B cell (primary cell): ENCODE measurements around the gene PSMG3. TPM values are rescaled to one million over a fixed set of nuclear protein-coding genes. Genes with fewer than 3 reads are reported as not detected.

Experiments
- ATAC-seq: fragments of 200-7000 bp; cut with Tn5 transposase; one replicate; pipeline ENCODE4 v1.10.0; 2021; ENCODE audit warnings: low read depth, mild to moderate bottlenecking, moderate number of reproducible peaks, moderate library complexity
- CTCF ChIA-PET: fragments of 350-600 bp; sonication (Branson Sonifier 250); formaldehyde crosslinking; loops from one replicate; lab custom pipeline; 2021; ENCODE audit warnings: antibody characterized with exemption, inconsistent platforms; lab: Charles Lee
- POLR2A ChIA-PET: fragments of 350-600 bp; sonication (Branson Sonifier 250); formaldehyde crosslinking; loops from one replicate; lab custom pipeline; 2021; ENCODE audit warnings: antibody characterized with exemption; lab: Charles Lee
- DNase-seq: peaks from one replicate; pipeline ENCODE4 v3.0.0; 2013
- H2AFZ ChIP-seq: 2 replicates; pipeline ENCODE4 v1.6.1; 2012; ENCODE audit warnings: mild to moderate bottlenecking, low read depth, low read length; ENCODE audit not compliant: insufficient read depth, poor library complexity, severe bottlenecking
- H3K27ac ChIP-seq, 2 donors: 1 replicate in 1 of 2; 2 replicates in 1 of 2; pipeline ENCODE4 v1.5.1; 2012 to 2013; ENCODE audit warnings: low read length in 2 of 2, mild to moderate bottlenecking in 2 of 2, moderate library complexity in 1 of 2
- H3K27me3 ChIP-seq, 4 experiments: fragments of 200-600 bp in 1 of 4; sonication (generic) in 1 of 4; replicated peaks in 1 of 4; 1 replicate in 2 of 4; 2 replicates in 2 of 4; pipeline versions ENCODE4 v1.6.1 to v1.7.0; 2013 to 2016; ENCODE audit warnings: low read length in 3 of 4, mild to moderate bottlenecking in 2 of 4, mixed read lengths in 1 of 4, moderate library complexity in 1 of 4; ENCODE audit not compliant: insufficient read depth in 4 of 4, control insufficient read depth in 3 of 4; ENCODE audit errors: control extremely low read depth in 1 of 4
- H3K36me3 ChIP-seq, 2 experiments: replicated peaks in 1 of 2; 1 replicate in 1 of 2; 2 replicates in 1 of 2; pipeline versions ENCODE4 v1.6.1 to v1.7.1; 2013; ENCODE audit warnings: low read length in 1 of 2; ENCODE audit not compliant: insufficient read depth in 2 of 2, control insufficient read depth in 1 of 2; ENCODE audit errors: control extremely low read depth in 1 of 2, extremely low read depth in 1 of 2
- H3K4me1 ChIP-seq, 2 donors: fragments of 200-600 bp in 1 of 2; sonication (generic) in 1 of 2; 1 replicate in 1 of 2; 2 replicates in 1 of 2; pipeline versions ENCODE4 v1.5.1 to v1.6.1; 2013 to 2017; ENCODE audit warnings: low read length in 2 of 2; ENCODE audit not compliant: control insufficient read depth in 2 of 2, insufficient read depth in 2 of 2
- H3K4me2 ChIP-seq: replicated peaks from 2 replicates; pipeline ENCODE3; 2012; ENCODE audit warnings: mild to moderate bottlenecking, low read depth, low read length; ENCODE audit not compliant: poor library complexity, severe bottlenecking
- H3K4me3 ChIP-seq, 5 experiments: fragments of 200-600 bp in 1 of 5; sonication (generic) in 1 of 5; 1 replicate in 3 of 5; 2 replicates in 2 of 5; pipeline versions ENCODE4 v1.5.1 to v1.7.0; 2011 to 2016; ENCODE audit warnings: low read length in 4 of 5, mild to moderate bottlenecking in 4 of 5, low read depth in 2 of 5, control low read depth in 1 of 5, moderate library complexity in 1 of 5; ENCODE audit not compliant: insufficient read depth in 1 of 5; ENCODE audit errors: control extremely low read depth in 1 of 5, extremely low read depth in 1 of 5
- H3K79me2 ChIP-seq: fragments of 200-600 bp; sonication (generic); one replicate; pipeline ENCODE4 v1.6.0; 2016; ENCODE audit warnings: low read length; ENCODE audit not compliant: control insufficient read depth, insufficient read depth
- H3K9ac ChIP-seq: fragments of 200-600 bp; sonication (generic); 2 replicates; pipeline ENCODE4 v1.6.1; 2017; ENCODE audit warnings: mild to moderate bottlenecking, low read length, moderate library complexity
- H3K9me3 ChIP-seq, 3 donors: one replicate each; pipeline versions ENCODE4 v1.6.1 to v1.7.1; 2013; ENCODE audit warnings: low read length in 2 of 3; ENCODE audit not compliant: control insufficient read depth in 2 of 3, insufficient read depth in 1 of 3; ENCODE audit errors: control extremely low read depth in 1 of 3
- H4K20me1 ChIP-seq: 2 replicates; pipeline ENCODE4 v1.6.0; 2012; ENCODE audit warnings: mild to moderate bottlenecking, low read length; ENCODE audit not compliant: insufficient read depth, control insufficient read depth, poor library complexity, severe bottlenecking
- H3K27ac Mint-ChIP-seq: one replicate; pipeline ENCODE4 v1.8.0; 2021; ENCODE audit warnings: mixed read lengths
- H3K27me3 Mint-ChIP-seq: one replicate; pipeline ENCODE4 v1.8.0; 2021; ENCODE audit warnings: mixed read lengths
- H3K4me1 Mint-ChIP-seq: one replicate; pipeline ENCODE4 v1.8.0; 2021; ENCODE audit warnings: mixed read lengths
- H3K4me3 Mint-ChIP-seq: one replicate; pipeline ENCODE4 v1.8.0; 2021; ENCODE audit warnings: mixed read lengths
- H3K9me3 Mint-ChIP-seq: one replicate; pipeline ENCODE4 v1.8.0; 2022; ENCODE audit warnings: mixed read lengths; ENCODE audit not compliant: insufficient read depth
- EZH2 ChIP-seq: IDR thresholded peaks from 2 replicates; pipeline ENCODE4 v1.6.1; 2012; ENCODE audit warnings: borderline replicate concordance, low read depth, mild to moderate bottlenecking, moderate library complexity, low read length; ENCODE audit not compliant: insufficient read depth, poor library complexity, severe bottlenecking
- WGBS: methylation state at CpG from one replicate; pipeline ENCODE4 v1.1.5; 2013; ENCODE audit warnings: missing lambda C conversion rate; ENCODE audit not compliant: insufficient coverage; 5-methylcytosine and 5-hydroxymethylcytosine counted together
- intact Hi-C: fragments of 100-400 bp; cut with micrococcal nuclease; formaldehyde crosslinking; loops from one replicate; pipeline ENCODE4 v1.10.0; 2022
- polyA plus RNA-seq: library from polyadenylated mRNA; depleted of rRNA; stranded (reverse); fragments of >200 nt; gene quantifications from 2 replicates; pipeline ENCODE4 v1.2.3, GENCODE V29; 2012
- total RNA-seq, 2 donors: library from RNA; stranded (reverse); fragments of 120-200 nt in 1 of 2; gene quantifications; 1 replicate in 1 of 2; 2 replicates in 1 of 2; pipeline versions ENCODE4 v1.2.3 to v1.2.4, GENCODE V29; 2013 to 2022
- TF ChIP-seq, protein P1 (sequence below): fragments of 200-600 bp; IDR thresholded peaks from one replicate; pipeline ENCODE4 v1.8.0; 2022; ENCODE audit warnings: antibody characterized with exemption, mild to moderate bottlenecking

Gene PSMG3
- total and polyA plus RNA-seq, 2 donors (not counting 1 experiment from before 2014, with no cell fraction given): 27.4 to 75.7 TPM

DNA sequence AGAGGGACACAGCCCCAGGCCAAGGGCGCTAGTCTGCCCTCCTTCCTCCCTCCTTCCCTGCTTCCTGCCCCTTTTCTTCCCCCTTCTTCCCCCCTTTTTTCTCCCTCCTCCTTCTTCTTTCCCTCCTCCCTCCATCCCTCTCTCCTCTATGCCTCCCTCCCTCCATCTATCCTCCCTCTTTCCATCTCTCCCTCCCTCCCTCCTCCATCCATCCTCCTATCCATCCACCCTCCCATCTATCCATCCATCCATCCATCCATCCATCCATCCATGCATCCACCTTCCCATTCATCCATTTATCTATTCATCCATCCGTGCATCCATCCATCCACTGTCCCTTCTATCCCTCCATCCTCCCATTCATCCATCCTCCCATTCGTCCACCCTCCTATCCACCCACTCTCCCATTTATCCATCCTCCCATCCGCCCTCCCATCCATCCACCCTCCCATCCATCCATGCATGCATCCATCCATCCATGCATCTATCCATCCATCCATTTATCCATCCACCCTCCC is 24.1 kb upstream of the PSMG3 start:
- Histone ChIP-seq H3K4me2 (no peak overlapping the region), H3K36me3 (no peaks in the 10 kb centered on the region), H3K9ac (no peak overlapping the region), H3K79me2 (no peaks in the 10 kb centered on the region), H3K27me3 (peaks cover 0 to 35% (median 16%) of the 10 kb centered on the region in 4 experiments), H3K4me1 (peaks cover 26 to 29% of the 10 kb centered on the region in 2 donors), H2AFZ (no peak overlapping the region), H3K27ac (no peak overlapping the region), H4K20me1 (no peaks in the 10 kb centered on the region), H3K9me3 (peaks cover 0 to 21% (median 0%) of the 10 kb centered on the region in 3 donors), H3K4me3 (no peak overlapping the region)
- TF ChIP-seq, protein P1, sequence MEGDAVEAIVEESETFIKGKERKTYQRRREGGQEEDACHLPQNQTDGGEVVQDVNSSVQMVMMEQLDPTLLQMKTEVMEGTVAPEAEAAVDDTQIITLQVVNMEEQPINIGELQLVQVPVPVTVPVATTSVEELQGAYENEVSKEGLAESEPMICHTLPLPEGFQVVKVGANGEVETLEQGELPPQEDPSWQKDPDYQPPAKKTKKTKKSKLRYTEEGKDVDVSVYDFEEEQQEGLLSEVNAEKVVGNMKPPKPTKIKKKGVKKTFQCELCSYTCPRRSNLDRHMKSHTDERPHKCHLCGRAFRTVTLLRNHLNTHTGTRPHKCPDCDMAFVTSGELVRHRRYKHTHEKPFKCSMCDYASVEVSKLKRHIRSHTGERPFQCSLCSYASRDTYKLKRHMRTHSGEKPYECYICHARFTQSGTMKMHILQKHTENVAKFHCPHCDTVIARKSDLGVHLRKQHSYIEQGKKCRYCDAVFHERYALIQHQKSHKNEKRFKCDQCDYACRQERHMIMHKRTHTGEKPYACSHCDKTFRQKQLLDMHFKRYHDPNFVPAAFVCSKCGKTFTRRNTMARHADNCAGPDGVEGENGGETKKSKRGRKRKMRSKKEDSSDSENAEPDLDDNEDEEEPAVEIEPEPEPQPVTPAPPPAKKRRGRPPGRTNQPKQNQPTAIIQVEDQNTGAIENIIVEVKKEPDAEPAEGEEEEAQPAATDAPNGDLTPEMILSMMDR: no peak
- no peak for TF ChIP-seq EZH2
- Mint-ChIP-seq H3K4me3 (no peak overlapping the region), H3K27me3 (peaks cover 28% of the 10 kb centered on the region), H3K4me1 (peaks cover 29% of the 10 kb centered on the region), H3K27ac (no peak overlapping the region), H3K9me3 (peaks cover 2% of the 10 kb centered on the region)
- intact Hi-C loops: no loop called here
- POLR2A ChIA-PET: no interaction called here
- ATAC-seq: no peak
- CTCF ChIA-PET: no interaction called here
- DNase-seq: no peak
- WGBS: 89% methylated on average over 4 of the region's 4 CpGs

DNA sequence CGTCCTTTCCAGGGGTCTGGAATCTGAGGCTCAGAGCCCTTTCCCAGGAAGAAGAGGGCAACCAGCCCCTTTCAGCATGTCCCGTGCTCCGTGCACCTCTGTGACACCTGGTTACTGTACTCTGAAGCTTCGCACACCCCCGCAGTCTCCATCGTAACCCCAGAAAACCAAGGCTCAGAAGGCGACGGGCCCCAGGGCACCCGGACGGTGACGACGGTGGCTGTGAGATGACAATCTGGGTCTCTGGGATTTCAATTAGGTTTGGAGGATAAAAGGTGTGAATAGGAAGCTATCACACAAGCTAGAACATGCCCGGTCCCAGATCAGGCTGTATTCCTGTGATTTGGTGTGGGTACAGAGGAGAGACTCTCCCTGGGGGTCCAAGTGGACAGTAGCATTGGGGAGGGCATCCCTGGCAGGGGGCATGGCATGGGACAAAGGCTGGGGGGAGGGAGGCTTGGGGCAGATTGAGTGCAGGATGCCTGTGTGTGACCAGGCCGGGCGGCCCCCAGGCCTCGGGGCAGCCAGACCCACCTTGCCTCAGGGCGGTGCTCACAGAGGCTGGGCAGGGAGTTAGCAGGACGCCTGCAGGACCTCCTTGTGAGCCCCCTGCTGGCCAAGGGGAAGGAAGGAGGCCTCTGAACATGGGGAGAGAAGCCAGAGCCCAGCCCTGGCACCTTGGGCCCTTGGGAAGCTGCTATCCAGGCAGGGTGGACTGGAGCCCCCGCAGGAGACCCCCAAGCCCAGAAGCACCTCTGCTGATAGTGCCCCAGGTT is 23.4 kb upstream of the PSMG3 start:
- Mint-ChIP-seq H3K4me3 (peak overlapping the region; percentile 59), H3K27me3 (peaks cover 28% of the 10 kb centered on the region), H3K27ac (no peak overlapping the region), H3K9me3 (peaks cover 2% of the 10 kb centered on the region), H3K4me1 (peaks cover 29% of the 10 kb centered on the region)
- ATAC-seq (peak; percentile 29), DNase-seq (peak; percentile 27)
- Histone ChIP-seq H3K4me1 (peaks cover 26 to 29% of the 10 kb centered on the region in 2 donors), H3K4me2 (no peak overlapping the region), H4K20me1 (no peaks in the 10 kb centered on the region), H2AFZ (no peak overlapping the region), H3K27me3 (peaks cover 0 to 37% (median 17%) of the 10 kb centered on the region in 4 experiments), H3K36me3 (no peaks in the 10 kb centered on the region), H3K79me2 (no peaks in the 10 kb centered on the region), H3K4me3 (no peak overlapping the region), H3K27ac (no peak overlapping the region), H3K9me3 (peaks cover 0 to 19% (median 0%) of the 10 kb centered on the region in 3 donors), H3K9ac (no peak overlapping the region)
- TF ChIP-seq, protein P1: peak; percentile 16
- TF ChIP-seq EZH2: no peak
- intact Hi-C loops: no loop called here
- POLR2A ChIA-PET: interaction anchor here (0.7 kb wide), 1 partner anchor 22 kb away, joined by 4 read pairs; no protein-coding TSS in a partner anchor
- WGBS: 68% methylated on average over 18 of the region's 19 CpGs
- CTCF ChIA-PET: interaction anchor here (0.5 to 0.7 kb wide), 2 partner anchors 119 to 829 kb away, joined by 3 to 5 read pairs; no protein-coding TSS in a partner anchor
